Activated naive CD8-positive, alpha-beta T cell treated with anti-CD3 and anti-CD28 coated beads, Interleukin-2, amount 50 U/mL, for 16 hours (primary cell): Measurements from ENCODE around the gene RETREG1.
"Not testable (repeated sequence)": the region's sequence is repeated elsewhere in the genome, so short reads cannot be mapped to it uniquely, and the experiment has no call there.

Source experiments
- DNase-seq: peaks from one replicate; pipeline ENCODE4 v3.0.0-alpha.2; 2020; ENCODE audit warnings: low read depth, low spot score

RETREG1 gene

DNA sequence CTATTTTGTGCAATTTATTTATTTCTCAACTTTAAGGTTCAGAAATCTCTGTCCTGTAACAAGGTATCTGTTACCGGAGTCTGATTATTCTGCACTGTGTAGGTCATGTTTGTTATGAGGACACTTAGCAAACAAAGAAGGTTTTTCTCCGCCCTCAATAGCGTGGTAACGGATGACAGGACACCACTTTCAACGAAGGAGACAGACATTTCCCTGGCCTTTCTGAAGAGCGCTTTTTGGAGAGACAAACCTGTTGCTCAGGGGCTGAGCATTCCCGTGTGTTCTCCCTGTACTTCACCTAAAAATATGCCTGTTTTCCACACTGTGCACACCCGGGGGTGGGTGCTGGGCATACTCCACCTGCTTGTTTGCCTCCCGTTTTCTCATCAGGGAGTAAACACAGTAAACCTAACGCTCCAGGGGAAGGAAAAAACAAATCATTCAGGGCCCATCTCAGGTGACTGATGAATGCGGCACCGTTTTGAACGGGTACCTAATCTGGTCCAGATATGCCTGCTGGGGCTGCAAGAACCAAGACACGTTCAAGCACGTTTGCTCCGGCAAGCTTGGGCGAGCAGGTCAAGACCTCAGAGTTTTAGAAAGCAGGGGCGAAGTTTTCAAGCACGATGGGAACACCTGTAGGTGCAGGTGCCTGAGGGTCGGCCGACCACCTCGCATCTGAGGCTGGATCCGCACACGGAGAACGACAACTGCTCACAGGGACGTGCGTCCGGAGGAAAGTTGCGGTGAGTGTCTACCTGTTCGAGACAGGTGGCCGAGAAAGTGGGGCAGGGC, 859 bp downstream of the RETREG1 start:
- DNase-seq = no peak

DNA sequence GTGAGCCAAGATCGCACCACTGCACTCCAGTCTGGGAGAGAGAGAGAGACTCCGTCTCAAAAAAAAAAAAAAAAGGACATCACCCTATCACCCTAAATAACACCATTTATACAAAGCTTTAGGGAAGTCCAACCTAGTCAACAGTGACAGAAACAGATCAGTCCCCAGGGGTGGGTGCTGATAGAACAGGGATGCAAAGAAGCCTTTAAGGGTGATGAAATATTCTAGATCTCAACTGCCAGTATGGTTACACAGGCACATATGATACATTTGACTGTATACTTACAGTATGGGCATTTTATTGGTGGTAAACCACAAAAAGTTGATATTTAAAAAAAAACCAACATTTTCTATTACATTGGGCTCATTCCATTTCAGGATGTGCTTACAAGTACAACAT, 4.8 kb downstream of the RETREG1 start:
- DNase-seq = no peak

GRCh38 chr5:16610896-16611295, 5.9 kb downstream of the RETREG1 start:
- DNase-seq = not testable (repeated sequence)

DNA sequence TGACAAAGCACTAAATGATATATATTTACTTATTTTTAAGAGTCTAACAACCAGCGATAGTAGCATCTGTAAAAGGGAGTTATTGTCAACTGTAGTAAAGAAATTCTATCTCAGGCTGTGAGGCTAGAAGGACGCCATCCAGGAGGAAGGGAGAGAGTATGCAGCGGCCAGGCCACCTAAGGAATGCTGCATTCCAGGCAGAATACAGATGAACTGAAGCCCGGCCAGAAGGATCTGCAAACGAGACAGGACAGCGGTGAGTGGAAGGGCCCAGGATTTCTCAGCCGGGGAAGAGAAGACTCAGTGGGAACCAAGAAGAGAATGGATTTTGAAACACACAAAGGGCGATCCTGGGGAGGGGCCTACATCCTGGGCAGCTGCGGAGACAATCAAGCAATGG, 7.4 kb downstream of the RETREG1 start:
- DNase-seq = no peak

DNA sequence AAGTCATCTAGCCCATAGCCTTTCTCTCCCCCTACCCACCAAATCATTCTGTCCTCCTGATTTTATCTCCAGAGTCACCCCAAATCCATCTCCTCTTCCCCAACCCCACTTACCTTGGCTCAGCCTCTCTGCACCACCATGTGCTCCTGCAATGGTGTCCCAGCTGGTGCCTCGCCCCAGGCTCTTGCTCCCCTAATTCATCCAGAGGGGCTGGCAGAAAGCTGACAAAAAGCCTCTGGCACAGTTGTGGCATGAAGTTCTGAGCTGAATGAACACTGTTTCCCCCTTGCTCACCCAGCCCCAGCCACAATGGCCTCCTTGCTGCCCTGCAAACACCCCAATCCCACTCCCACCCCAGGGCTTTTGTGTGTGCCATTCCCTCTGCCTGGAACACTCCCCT, 10.2 kb downstream of the RETREG1 start:
- DNase-seq = no peak

- DNase-seq = no peak
Measured at GRCh38 chr5:16603701-16604100, 13.1 kb downstream of the RETREG1 start.

GRCh38 chr5:16603295-16603694, 13.5 kb downstream of the RETREG1 start:
- no peak for DNase-seq

- no peak for DNase-seq
Measured at GRCh38 chr5:16602182-16602581, 14.6 kb downstream of the RETREG1 start.

DNA sequence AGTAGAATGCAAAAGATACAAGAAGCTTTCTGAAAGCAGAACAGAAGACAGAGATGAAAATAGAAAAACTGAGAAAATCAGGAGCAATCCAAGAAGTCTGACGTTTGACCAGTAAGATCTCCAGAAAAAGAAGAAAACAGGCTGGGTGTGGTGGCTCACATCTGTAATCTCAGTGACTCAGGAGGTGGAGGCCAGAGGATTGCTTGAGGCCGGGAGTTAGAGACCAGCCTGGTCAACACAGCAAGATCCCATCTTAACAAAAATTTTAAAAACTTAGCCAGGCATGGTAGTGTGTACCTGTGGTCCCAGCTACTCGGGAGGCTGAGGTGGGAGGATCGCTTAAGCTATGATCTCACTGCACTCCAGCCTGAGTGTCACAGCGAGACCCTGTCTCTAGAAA, 15.9 kb downstream of the RETREG1 start:
- no peak for DNase-seq

DNA sequence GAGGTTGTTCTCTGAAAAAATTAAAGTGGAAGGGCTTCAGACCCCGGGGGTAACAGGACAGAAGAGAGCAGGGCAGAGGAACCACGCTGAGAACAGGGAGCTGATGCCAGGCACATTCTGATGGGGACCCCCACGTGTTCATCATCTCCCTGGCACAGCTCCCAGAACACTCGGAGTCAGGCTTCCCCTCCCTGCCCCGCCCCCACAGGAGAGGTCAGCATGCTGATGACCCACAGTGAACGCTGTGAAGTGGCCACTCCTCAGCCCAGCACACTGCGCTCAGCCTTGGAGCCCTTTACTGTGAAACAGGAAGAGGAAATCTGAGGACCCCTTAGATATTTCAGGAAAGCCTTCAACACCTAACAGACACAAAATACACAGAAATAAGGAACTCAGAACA, 16.4 kb downstream of the RETREG1 start:
- no peak for DNase-seq

GRCh38 chr5:16597946-16598694, 18.7 kb downstream of the RETREG1 start:
- no peak for DNase-seq

DNA sequence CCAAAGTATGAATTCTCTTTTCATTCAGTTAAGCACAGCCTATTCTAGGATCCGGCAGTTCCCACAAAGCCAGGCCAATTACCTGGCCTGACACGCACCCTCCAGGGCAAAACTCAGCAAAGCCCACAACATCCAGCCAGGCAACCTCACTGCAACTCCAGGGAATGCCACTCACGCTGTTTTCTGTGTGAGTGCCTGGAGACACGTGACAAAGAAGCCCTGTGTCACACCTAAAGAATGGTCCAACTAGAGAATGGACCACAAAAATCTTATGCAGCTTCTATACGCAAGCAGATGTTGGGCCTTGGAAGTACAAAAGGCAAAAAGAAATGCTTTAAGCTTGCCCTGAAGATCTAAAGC, 20.2 kb downstream of the RETREG1 start:
- DNase-seq = no peak

DNA sequence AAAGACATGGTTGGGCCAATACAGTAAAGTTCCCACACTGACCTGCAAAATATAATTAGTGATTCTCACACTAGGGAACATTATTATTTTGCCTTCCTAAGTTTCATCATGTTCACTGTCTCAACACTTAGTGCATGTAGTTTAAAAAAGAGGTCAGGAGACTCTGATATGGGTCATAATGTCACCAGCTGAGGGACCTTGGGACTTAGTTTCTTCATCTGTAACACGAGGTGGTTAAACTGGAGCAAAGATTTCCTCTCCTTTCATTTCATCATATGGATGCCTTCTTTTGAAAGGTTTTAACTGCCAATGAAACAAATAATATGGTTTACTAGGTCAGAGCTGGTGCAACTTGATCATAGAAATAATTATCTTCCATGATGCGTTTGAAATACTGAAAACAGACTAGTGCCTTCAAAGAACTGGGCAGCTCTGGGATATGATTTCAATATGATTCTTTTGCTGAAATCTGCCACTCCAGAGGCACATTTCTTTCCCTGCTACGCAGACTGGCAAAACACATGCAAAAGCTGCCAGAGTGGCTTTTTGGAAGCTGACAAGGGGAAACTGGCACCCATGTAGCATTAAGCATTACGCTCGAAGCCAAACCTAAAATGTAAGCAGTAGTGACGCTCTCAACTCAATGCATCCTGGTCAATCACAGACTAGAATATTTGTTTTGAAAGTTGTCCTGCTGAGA, 20.8 kb downstream of the RETREG1 start:
- no peak for DNase-seq

DNA sequence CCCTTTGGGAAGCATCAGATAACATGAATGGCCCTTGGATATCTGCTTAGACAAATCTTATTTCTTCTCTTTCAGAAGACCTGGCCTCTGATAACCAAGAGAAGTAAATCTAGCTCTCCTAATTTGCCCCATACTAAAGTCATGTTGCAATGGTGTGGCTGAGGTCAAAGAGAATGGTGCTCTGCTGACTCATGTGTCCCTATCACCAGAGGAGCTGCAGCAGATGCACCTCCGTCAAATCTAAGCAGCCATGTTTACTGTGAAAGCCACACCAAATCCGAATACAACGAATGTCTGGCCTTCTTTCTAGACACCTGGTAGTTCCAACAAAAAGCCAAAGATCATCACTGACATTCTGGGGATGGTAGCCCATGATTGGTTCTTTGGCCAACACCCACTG, 23.2 kb downstream of the RETREG1 start:
- DNase-seq = no peak

DNA sequence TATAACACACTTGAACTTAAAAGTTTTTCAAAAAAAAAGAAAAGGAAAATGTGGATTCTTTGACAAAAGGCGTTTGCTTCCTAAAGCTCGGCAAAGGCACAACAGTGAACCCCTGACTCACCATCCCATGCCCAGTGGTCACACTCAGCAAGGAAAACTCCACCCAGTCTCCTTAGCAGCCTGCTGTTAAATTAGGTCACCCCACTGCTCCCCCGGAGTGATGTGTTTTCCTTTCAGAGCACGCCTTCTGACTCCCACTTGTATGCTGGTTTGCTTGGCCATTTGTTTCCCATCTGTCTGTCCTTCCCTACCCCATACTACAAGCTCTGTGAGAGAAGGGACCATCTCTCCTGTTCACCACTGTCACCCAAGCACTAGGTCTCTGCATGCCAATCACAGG, 23.8 kb downstream of the RETREG1 start:
- no peak for DNase-seq

GRCh38 chr5:16592255-16592654, 24.5 kb downstream of the RETREG1 start:
- DNase-seq = no peak

DNA sequence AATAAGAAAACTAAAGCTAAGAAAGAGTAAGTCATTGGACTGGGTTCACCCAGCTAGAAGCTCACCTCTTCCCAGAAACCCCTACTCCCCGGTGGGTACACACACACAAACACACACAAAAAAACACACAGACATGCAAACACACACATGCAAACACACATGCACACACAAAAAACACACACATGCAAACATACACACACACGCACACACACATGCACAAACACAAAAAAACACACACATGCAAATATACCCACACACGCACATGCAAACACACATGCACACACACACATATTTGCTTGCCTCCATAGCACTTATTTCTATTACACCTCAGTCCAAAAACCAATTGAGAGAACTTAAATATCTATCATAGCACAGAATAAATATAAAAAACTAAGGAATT, 26.1 kb downstream of the RETREG1 start:
- no peak for DNase-seq

GRCh38 chr5:16589658-16590057, 27.1 kb downstream of the RETREG1 start:
- no peak for DNase-seq

DNA sequence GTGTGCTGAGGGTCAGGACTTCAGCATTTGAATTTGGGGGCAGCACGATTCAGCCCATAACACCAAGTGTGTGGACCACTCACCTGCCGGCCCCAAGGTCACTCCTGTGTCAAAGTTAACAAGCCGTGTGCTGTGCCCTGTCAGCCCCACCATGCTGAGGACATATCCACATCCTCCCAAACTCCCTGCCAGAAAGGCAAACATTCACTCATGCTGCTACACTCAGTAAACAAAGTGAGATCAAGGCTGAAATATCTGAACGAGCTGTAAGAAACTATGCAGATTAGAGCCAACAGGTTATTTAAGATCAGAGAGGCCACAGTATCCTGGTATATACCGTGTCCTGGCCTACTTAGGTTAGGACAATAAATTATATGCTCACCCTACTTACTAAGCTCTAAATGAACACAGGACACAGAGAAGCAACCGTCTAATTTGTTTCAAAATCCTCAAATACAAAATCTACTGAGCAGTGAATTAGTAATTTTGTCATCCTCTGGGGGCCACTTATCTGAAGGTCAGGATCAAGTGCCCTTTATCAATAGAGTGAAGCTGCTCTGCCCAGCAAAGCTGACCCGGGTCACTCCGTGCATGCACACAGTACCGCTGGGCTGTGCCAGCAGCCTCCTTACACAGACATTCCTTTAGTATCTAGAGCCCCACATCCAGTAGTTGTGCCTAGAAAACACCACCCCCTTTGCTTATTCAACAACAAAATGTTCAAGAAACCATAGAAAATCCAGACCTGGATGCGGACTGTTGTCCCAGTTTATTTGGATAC, 28.2 kb downstream of the RETREG1 start:
- DNase-seq = no peak

- no peak for DNase-seq
Measured at GRCh38 chr5:16586556-16586955, 30.2 kb downstream of the RETREG1 start.

DNA sequence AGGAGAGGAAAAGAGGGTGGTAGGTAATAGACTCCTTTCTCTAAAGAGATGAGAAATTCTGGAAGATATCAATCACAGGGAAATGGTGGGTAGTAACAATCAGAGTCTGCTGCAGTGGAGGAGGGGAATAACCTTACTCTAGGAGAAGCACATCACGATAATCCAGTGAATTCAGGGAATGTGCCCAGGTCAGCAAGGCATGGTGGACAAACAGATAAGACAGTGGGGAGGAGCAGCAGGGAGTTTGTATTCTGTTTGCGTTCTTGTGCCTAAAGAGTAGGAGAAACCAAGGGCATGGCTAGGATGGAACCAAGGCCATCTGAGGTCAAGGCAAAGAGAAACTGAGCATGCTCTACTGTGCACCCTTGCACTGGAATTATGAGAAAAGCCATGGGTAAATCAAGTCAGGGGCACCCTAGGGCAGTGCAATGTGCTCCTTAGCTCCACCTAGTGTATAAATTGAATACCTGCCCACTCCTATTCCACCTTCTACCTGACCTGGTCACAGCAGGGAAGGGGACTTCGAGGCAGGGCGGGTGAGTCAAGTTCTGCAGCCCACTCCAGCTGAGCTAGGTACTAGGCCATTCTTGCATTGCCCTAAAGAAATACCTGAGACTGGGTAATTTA, 31.6 kb downstream of the RETREG1 start:
- DNase-seq = no peak
